Muscle of leg (tissue), 11 donors: ENCODE results near the gene CDC42BPG. TPM values are rescaled to one million over a fixed set of nuclear protein-coding genes. Genes with fewer than 3 reads are reported as not detected.
A peak's percentile ranks its signal among the peaks of the same experiment; 100 is the strongest.
"Not testable (repeated sequence)": the region's sequence is repeated elsewhere in the genome, so short reads cannot be mapped to it uniquely, and the experiment has no call there.

Source experiments
- DNase-seq: peaks from one replicate; pipeline ENCODE4 v3.0.0; 2013
- H3K27ac ChIP-seq: one replicate; pipeline ENCODE4 v1.5.1; 2013; ENCODE audit warnings: mild to moderate bottlenecking, low read length, control low read depth
- H3K27me3 ChIP-seq: one replicate; pipeline ENCODE4 v1.6.1; 2013; ENCODE audit warnings: low read length; ENCODE audit not compliant: control insufficient read depth, insufficient read depth
- H3K36me3 ChIP-seq: one replicate; pipeline ENCODE4 v1.6.1; 2013; ENCODE audit warnings: low read length; ENCODE audit not compliant: control insufficient read depth, insufficient read depth
- H3K4me1 ChIP-seq: one replicate; pipeline ENCODE4 v1.6.1; 2013; ENCODE audit warnings: low read length; ENCODE audit not compliant: control insufficient read depth, insufficient read depth
- H3K4me3 ChIP-seq: one replicate; pipeline ENCODE4 v1.5.1; 2013; ENCODE audit warnings: low read length, control low read depth
- H3K9me3 ChIP-seq: replicated peaks from 2 replicates; pipeline ENCODE4 v1.6.1; 2013; ENCODE audit warnings: low read depth, low read length; ENCODE audit not compliant: control insufficient read depth
- WGBS: methylation state at CpG from one replicate; pipeline ENCODE4 v1.1.5; 2013; ENCODE audit warnings: missing lambda C conversion rate; ENCODE audit not compliant: insufficient coverage; 5-methylcytosine and 5-hydroxymethylcytosine counted together
- polyA plus RNA-seq, 8 donors: library from polyadenylated mRNA; unstranded; fragments of 120-200 nt; gene quantifications; one replicate each; pipeline versions ENCODE4 v1.2.1 to v1.2.3, GENCODE V29; 2013; ENCODE audit warnings: inconsistent platforms in 1 of 8, low replicate concordance in 1 of 8; ENCODE audit not compliant: insufficient read length in 8 of 8, insufficient read depth in 1 of 8
- total RNA-seq: library from RNA; stranded (reverse); fragments of 120-200 nt; gene quantifications from one replicate; pipeline ENCODE4 v1.2.4, GENCODE V29; 2013

CDC42BPG gene
- total and polyA plus RNA-seq, 9 donors, result 0.35 to 2.3 (median 0.95) TPM

GRCh38 chr11:64849598-64850356, 5.3 kb upstream of the CDC42BPG start:
- peak; percentile 68 for DNase-seq
- Histone ChIP-seq H3K27me3 (no peaks in the 10 kb centered on the region), H3K4me1 (peaks cover 58% of the 10 kb centered on the region), H3K4me3 (no peak overlapping the region), H3K9me3 (no peaks in the 10 kb centered on the region), H3K36me3 (peaks cover 36% of the 10 kb centered on the region), H3K27ac (peak overlapping the region; percentile 47)
- WGBS, result 53% methylated on average over 8 of the region's 19 CpGs

GRCh38 chr11:64848826-64849597, 4.6 kb upstream of the CDC42BPG start:
- H3K27me3 ChIP-seq, result no peaks in the 10 kb centered on the region
- H3K36me3 ChIP-seq, result peaks cover 28% of the 10 kb centered on the region
- 50% methylated on average over 11 of the region's 16 CpGs for WGBS
- no peaks in the 10 kb centered on the region for H3K9me3 ChIP-seq
- DNase-seq, result no peak
- no peak overlapping the region for H3K27ac ChIP-seq
- peaks cover 53% of the 10 kb centered on the region for H3K4me1 ChIP-seq
- H3K4me3 ChIP-seq, result no peak overlapping the region

GRCh38 chr11:64848214-64848825, 3.9 kb upstream of the CDC42BPG start:
- H3K4me1 ChIP-seq, result peaks cover 53% of the 10 kb centered on the region
- peaks cover 21% of the 10 kb centered on the region for H3K36me3 ChIP-seq
- no peak overlapping the region for H3K27ac ChIP-seq
- DNase-seq, result no peak
- WGBS, result 72% methylated on average over 4 of the region's 6 CpGs
- no peak overlapping the region for H3K4me3 ChIP-seq
- no peaks in the 10 kb centered on the region for H3K9me3 ChIP-seq
- H3K27me3 ChIP-seq, result no peaks in the 10 kb centered on the region

- H3K4me1 ChIP-seq, result peaks cover 53% of the 10 kb centered on the region
- peak; percentile 94 for DNase-seq
- no peak overlapping the region for H3K4me3 ChIP-seq
- no peak overlapping the region for H3K27ac ChIP-seq
- WGBS, result 8% methylated on average over 8 of the region's 13 CpGs
- peaks cover 9% of the 10 kb centered on the region for H3K36me3 ChIP-seq
- no peaks in the 10 kb centered on the region for H3K9me3 ChIP-seq
- no peaks in the 10 kb centered on the region for H3K27me3 ChIP-seq
Measured at GRCh38 chr11:64846998-64847666, 2.7 kb upstream of the CDC42BPG start.

- DNase-seq, H3K36me3 ChIP-seq, H3K27me3 ChIP-seq, H3K27ac ChIP-seq, H3K4me3 ChIP-seq, H3K9me3 ChIP-seq: not testable (repeated sequence)
- 80% methylated on average over 1 of the region's 8 CpGs for whole genome bisulfite sequencing
- peaks cover 40% of the 10 kb centered on the region for H3K4me1 ChIP-seq
Measured at GRCh38 chr11:64845776-64846129, 1.3 kb upstream of the CDC42BPG start.

- H3K36me3 ChIP-seq, result no peaks in the 10 kb centered on the region
- WGBS, result 42% methylated on average over 4 of the region's 9 CpGs
- H3K27me3 ChIP-seq, result no peaks in the 10 kb centered on the region
- no peak overlapping the region for H3K4me3 ChIP-seq
- no peak for DNase-seq
- no peaks in the 10 kb centered on the region for H3K9me3 ChIP-seq
- H3K4me1 ChIP-seq, result peaks cover 40% of the 10 kb centered on the region
- no peak overlapping the region for H3K27ac ChIP-seq
Measured at GRCh38 chr11:64845129-64845775, 799 bp upstream of the CDC42BPG start.

- no peaks in the 10 kb centered on the region for H3K27me3 ChIP-seq
- WGBS, result 43% methylated on average over 23 of the region's 27 CpGs
- no peaks in the 10 kb centered on the region for H3K9me3 ChIP-seq
- H3K36me3 ChIP-seq, result no peaks in the 10 kb centered on the region
- peaks cover 26% of the 10 kb centered on the region for H3K4me1 ChIP-seq
- no peak overlapping the region for H3K4me3 ChIP-seq
- H3K27ac ChIP-seq, result no peak overlapping the region
- no peak for DNase-seq
Measured at GRCh38 chr11:64843686-64844329, 645 bp downstream of the CDC42BPG start.

GRCh38 chr11:64842851-64843685, 1.4 kb downstream of the CDC42BPG start:
- 73% methylated on average over 13 of the region's 19 CpGs for WGBS
- Histone ChIP-seq H3K27ac (no peak overlapping the region), H3K36me3 (no peaks in the 10 kb centered on the region), H3K4me1 (peaks cover 20% of the 10 kb centered on the region), H3K27me3 (no peaks in the 10 kb centered on the region), H3K9me3 (no peaks in the 10 kb centered on the region), H3K4me3 (no peak overlapping the region)
- no peak for DNase-seq

GRCh38 chr11:64842366-64842759, 2.1 kb downstream of the CDC42BPG start:
- H3K27me3 ChIP-seq, result no peaks in the 10 kb centered on the region
- H3K27ac ChIP-seq, result no peak overlapping the region
- 62% methylated on average over 4 of the region's 6 CpGs for WGBS
- no peaks in the 10 kb centered on the region for H3K36me3 ChIP-seq
- no peaks in the 10 kb centered on the region for H3K9me3 ChIP-seq
- peaks cover 16% of the 10 kb centered on the region for H3K4me1 ChIP-seq
- DNase-seq, result no peak
- no peak overlapping the region for H3K4me3 ChIP-seq
